DMS53 treated with DMSO at 0.1 percent for 48 hours (cell line): ENCODE measurements around the gene DNAJC24.

Source experiments
- DNase-seq: peaks from one replicate; lab custom pipeline; 2025; ENCODE audit not compliant: unreplicated experiment; lab: John Stamatoyannopoulos, UW

DNAJC24 gene

DNA sequence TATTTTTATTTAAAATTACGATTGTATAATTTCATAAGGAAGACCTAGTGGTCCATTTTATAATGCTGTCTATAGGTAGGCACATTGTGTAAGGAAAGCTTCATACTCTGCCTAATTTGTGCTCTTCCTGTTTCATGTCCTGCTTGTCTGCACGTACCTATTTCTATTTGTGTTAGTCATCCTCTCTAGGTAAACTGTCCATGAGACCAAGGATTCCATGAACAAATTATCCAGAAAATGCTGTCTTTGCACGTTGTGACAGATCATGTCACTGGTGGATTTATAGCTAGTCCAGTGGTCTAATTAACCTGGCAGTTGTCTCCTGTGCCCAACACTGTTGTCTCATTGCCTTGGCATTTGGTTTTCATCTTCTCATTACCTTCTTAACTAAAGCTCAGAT is 44.7 kb downstream of the DNAJC24 start:
- no peak for DNase-seq

DNA sequence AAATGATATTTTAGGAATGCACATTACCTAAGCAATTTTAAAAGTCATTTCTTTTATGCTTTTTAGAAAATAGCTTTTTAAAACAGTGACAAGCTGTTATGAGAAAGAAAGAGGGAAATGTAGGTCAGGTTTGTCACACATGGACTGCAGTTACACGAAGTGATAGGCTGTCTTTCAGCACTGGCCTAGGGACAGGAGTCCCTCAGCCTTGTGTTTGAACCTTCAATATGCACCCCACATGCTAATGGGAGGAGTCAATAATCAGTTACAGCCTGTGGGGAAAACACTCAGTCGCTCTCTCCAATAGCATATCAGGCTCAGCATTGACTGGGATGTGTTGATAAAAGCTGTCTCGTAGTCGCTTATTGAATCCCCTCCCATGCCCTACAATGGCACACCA is 45.8 kb downstream of the DNAJC24 start:
- DNase-seq = no peak

DNA sequence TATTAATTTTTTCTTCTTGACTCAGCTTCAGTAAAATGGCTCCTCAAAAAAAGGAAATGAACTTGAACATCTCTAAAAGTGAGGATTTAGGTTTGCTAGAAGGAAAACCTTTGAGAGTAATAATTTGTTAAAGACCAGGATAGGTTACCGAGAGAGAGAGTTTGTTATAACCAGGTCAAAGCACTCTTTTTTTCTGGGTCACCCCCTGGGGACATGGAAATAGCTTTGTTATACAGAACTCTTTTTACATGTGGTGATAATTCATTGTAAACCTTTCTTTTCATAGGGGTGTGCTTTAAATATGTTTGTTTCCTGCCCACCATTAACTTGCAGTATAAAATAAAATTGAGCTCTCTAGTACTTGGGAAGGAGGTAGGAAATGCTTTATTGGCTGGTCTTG is 47.7 kb downstream of the DNAJC24 start:
- DNase-seq = no peak

DNA sequence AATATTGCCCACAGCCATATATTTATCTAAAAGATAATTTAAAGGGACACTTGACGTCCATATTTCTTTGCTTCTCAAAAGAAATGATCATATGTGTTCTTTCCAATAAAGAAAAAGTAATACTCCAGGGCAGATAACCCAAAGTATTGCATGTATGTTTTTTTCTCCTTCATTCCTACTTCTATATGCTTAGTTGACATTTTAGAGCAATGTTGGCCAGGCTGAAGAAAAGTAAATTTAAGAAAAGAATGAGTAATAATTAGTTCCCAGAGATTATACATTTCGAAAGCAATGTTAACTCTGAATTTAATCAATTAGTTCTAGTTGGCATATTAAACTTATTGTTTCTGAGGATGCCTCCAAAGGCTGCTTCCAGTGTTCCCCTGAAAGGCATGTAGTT is 48.2 kb downstream of the DNAJC24 start:
- no peak for DNase-seq

DNA sequence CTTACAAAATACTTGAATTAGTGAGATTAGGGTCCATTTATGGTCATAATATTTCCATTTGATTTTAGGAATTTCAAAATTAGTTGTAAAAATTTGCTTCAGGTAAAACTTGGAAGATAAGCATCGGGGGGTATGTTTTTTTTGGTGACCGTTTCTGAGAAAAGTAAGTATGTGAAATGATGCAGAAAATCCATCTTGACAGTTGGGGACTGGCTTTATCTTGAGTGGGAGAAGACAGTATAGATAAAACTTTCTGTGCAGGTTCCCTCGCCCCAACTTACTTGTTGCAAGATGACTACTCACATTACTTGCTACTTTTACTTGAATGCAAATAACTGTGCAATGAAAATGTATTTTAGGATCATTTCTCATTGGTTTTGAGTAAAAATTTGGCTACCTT is 49.5 kb downstream of the DNAJC24 start:
- no peak for DNase-seq

DNA sequence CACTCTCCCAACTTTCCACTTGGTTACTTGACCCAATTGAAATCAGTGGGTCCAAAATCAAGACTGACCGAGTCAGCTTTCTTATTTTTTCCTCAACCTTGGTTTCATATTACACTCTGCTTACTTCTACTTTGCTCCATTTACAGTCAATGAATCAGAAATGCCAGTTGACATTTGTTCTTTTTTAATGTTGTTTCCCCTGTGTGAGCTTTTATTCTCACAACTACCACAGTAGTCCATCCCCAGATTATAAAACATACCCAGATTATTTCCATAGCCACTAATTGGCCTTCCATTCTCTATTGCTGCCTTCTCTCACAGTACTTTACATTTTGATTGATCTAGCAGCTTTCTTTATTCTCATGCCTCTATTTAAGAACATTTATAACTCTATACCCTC is 50.0 kb downstream of the DNAJC24 start:
- no peak for DNase-seq

DNA sequence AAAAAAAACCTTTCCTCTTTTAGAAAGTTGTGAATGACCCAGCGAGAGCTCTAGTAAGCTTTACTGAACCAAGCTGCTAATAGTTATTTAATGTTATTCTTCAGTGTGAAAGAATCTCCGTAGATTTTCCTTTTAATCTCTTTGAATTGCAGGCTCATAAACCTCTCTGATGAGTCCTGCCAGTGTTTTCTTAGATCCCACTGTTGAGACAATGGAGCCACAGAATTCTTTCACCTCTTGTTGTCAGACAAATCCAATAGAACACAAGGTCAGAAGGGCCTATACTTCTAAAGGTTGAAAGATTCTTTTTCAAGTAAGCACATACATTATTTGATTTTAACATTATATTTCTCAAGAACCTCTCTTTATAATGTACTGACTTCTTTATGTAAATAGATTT is 52.2 kb downstream of the DNAJC24 start:
- no peak for DNase-seq

DNA sequence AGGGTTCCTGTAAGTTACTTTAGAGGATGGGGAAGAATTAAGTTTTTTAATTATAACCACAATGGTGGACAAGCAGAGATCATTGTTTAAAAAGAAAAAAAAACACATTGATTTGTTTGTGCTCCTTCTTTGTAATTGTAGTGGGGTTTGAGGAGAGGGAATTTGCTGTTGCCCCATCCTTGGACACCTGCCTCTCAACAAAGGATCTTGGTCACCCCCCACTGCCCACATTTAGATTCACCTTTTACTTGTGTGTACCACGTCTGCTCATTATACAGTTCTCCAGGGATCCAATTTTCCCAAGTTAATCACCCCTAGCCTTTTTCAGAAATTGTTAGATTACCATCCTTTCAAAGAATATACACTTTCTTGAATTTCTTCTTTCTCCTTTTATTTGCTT is 53.0 kb downstream of the DNAJC24 start:
- no peak for DNase-seq

DNA sequence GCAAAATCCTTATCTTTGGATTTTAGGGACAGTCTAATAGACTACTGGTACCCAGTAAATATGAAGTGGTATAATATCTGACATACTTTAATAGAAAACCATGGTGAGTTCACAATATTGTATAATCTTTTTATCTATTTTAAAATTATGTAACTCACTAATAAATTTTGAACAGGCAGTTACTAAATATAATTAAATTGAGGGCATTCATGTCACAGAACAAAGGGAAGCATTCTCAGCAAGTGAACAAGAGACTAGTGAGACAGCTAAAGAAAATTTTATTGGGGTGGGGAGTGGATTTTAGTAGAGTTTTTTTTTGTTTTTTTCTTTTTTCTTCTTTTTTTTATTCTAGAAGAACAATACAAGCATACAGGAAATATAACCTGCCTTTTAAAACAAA is 55.0 kb downstream of the DNAJC24 start:
- DNase-seq = no peak

DNA sequence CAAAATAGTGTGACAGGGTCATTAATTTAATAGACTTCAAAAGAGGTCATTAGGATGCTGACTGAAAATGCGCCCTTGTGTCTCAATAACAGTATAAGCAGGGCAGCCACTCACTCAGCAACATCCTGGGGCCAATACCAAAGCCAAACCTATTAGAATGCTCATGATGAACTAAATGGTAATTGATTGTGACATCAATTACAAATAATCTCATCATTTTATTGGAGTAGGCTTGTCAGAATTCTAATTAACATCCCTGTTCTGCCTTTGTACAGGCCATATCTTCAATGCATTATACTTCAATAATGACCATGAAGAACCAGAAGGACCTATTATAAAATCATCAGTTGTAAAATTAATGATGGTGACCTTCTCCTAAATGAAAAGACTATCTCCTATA is 64.2 kb downstream of the DNAJC24 start:
- no peak for DNase-seq

DNA sequence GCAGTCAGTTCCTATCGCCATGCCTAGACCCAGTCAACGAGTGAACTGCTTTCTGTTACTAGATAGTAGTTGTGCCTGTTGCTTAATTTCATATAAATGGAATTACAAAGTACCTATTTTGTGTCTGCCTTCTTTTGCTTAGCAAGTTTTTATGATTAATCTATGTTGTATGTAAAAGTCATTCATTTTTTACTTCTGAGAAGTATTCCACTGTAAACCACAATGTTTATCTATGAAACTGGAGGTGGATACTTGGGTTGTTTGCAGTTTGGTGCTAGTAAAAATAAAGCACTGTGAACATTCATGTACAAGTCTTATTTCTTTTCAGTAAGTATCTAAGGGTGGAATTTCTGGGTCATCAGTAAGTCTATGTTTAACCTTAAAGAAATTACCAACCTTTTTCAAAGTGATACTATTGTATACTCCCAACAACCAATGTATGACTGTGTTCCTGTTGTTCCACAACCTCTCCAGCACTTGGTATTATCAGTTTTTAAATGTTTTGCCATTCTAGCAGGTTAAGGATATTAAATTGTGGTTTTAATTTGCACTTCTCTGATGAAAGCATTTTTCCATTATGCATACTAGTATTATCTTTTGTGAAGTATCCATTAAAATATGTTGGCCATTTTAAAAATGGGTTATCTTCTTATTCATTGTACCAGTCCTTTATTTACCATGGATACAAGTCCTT is 68.2 kb downstream of the DNAJC24 start:
- DNase-seq = no peak

DNA sequence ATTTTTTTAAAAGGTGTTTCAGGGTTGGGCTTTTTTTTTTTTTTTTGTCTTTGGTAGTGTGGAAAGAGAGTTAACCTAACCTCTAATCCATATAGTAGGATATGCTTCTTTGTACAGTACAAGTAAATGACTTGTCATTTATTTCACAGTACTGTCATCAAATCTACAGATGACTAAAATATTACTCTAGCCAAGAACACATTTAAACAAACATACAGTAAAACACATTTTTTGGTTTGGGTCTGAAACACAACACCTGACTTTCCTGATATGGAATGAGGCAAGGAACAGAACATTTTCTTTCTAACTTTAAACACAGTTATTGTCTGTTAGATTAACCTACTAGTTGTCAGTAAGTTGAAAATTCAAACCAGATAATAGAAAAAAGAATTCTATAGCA is 71.6 kb downstream of the DNAJC24 start:
- DNase-seq = no peak

DNA sequence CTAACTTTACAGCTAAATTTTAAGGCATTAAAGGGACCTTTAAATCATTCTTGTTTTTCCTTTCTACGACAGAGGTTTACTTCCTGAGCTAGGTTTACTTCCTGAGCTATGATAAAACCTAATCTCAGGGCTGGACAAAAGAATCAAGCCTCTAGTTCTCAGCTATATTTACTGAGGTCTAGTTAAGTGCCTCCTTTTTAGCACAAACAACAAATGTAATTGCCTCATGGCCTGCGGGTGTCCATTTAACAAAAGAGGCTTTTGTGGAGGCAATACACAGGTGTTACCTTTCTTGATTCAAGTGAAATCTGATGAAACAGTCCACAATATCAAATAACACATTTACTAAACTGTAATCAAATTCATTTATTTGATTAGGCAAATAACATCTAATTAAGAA is 72.4 kb downstream of the DNAJC24 start:
- DNase-seq = peak; percentile 78

DNA sequence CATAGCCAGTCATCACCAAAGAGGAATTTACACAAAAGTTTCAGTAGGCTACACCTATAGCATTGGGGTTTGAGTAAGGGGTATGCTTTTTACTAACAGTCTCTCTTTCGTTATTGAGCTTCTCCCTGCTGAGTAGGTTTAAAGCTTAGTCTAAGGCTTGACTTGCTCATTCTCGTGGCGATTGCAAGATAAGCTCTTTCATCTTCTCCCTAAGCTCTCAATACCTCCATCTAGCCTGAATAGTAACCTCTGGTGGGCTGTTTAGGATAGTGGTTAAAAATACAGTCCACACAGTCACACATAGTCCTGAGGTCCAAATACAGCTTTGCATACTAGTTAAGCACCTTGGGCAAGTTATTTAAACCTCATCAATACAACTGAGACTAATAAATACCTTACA is 74.1 kb downstream of the DNAJC24 start:
- no peak for DNase-seq

DNA sequence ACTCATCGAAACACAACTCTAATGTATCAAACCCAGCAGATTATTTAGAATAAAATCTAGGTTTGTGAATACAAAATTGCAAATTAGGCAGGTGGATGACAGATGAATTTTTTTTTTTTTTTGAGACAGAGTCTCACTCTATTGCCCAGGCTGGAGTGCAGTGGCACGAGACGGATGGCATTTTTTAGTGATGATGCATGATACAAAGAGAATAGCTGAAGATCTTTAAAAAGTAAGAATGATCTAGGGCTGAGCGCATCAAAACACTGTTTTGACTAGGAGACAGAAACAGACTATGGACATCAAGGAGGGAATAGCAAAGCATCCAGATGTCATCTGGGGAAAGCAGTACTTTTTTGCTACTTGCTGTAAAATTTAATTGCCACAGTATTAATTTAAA is 76.0 kb downstream of the DNAJC24 start:
- no peak for DNase-seq

DNA sequence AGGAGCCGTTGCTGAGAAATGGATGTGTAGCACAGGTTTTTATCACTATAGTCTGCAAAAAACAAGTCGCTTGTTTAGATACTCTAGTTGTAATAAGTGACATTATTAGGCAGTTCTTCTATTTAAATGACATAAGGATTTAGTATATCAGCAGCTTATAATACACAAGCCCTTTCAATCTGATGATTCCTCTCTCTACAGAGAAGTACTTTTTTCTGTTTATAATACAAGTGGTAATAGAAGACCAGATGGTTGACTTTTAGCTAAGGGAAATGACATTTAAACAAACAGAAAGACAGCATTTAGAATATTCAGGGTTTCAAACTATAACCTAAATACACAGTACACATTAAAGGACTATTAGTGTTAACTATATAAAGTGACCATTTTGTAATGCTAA is 79.4 kb downstream of the DNAJC24 start:
- no peak for DNase-seq

DNA sequence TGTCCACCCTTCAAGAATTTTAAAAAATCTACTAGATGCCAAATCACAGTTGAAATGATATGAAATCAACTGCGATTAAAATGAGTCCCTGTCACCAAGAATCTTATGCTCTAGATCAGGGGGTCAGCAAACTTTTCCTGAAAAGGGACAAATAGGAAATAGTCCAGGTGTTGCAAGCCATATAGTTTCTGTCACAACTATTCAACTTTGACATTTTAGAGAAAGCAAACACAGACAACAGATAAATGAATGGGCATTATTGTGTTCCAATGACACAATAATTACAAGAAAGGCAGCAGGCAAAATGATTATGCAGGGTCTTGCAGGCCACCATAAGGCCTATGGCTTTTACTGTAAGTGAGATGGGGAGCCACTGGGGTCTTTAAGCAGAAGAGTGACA is 81.2 kb downstream of the DNAJC24 start:
- no peak for DNase-seq

DNA sequence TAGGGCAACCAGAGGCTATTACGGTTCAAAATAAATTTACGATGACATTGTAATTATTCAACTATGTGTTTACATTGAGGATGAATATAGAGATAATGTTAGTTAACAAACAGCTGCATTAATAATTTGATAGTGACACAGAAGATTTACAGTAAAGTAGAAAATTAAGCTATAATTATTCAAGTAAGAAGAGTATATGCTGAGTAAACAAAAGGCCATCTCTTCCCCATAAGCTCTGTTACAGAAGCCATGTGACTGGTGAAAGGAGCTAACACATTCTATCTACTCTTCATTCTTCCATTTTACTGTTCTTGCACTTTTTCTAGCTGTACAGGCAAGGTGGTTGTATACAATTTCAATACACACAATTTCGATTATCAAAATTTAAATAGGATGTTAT is 85.5 kb downstream of the DNAJC24 start:
- DNase-seq = no peak

DNA sequence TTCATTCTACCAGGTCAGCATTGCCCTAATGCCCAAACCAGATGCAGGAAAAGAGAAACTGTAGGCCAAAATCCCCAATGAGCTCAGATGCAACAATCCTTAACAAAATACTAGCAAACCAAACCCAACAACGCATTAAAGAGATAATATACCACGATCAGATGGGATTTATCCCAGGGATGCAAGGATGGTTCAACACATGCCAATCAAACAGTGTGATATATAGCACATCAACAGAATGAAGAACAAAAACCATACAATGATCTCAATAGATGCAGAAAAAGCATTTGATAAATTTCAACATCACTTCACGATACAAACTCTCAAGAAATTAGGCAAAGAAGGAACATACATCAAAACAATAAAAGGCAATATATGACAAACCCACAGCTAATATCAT is 94.8 kb downstream of the DNAJC24 start:
- DNase-seq = no peak

DNA sequence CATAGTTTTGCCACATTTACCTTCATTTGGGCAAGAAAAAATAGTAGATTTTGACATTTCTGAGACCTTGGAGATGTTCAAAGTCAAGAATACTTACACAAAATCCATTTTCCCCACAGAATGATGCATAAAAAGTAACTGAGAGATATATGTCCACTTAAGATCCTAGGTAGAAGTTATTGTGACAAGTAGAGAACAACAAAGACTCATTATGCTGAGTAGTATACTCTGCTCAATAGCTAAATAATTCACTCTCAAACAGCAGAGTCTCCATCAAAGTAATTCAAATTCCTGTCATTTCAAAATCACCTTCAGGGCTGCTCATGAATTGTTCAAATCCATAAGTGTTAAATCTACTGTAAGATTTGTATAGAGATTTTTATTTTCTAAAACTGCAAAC is 104.4 kb downstream of the DNAJC24 start:
- DNase-seq = no peak

DNA sequence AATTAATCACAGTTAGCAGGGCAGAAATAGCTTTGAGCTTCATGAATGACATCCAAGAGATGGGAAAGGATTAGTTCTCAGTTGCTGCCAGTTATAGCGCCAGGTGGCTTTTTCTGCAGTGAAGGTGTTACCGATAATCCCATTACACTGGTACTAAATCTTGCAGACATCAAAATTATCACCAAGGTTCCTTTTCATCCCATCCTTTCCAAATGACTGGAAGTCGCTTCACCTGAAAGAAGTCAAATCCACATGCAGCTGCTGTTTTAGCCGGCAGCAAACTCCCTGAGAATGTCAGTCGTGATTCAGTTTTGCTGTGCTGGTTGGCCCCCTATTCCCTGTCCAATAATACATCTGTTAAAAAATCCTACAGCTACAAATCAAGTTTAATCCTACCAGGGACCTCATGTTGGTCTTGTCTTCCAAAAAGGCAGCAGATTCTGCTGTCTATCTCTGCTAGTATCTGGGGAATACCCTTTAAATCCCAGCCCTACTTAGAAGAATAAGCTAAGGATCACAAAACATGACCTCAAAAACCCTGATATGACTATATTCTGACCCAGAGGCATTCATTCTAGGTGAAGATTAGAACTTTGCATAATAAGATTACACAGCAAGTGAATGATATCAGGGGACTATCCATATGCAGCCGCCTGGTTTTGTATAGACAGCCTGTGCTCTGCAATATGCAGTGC is 108.0 kb downstream of the DNAJC24 start:
- no peak for DNase-seq

DNA sequence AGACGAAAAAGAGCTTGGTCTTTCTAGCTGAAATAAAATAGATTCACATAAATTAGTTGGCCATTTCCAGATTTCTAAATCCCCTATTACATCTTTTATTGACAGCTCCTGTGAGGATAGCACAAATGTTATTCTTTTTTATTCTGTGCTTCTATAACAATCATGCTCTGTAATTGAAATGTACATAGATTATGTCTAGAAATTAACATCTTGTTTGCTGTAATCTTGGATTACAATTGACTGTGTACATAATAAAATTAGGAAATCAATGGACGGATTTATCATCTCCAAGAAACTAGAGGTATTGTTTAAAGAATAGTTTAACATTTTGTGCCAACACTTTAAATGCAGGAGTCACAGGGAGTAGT is 108.5 kb downstream of the DNAJC24 start:
- DNase-seq = no peak

DNA sequence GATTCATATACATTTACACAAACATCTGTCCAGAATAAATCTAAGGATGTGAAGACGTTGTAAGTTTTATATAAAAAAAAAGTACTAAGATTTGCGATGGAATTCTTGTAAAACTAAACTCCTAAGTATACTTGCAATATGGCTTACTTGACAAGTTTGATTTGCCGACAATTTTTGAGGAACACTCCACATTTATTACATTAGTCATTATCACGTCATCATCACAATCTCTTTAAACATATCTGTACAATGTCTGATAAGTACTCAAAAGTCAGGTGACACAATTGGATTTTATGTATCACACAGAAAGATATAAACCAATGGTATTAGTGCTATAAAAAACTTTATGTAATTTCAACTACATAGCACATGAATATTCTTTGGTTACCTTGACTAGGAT is 109.4 kb downstream of the DNAJC24 start:
- no peak for DNase-seq
